GM18505 (cell line): ENCODE results near the gene MICU1.
"Not testable (repeated sequence)": the region's sequence is repeated elsewhere in the genome, so short reads cannot be mapped to it uniquely, and the experiment has no call there.

Source experiments
- ATAC-seq: cut with Tn5 transposase; IDR thresholded peaks from one replicate; pipeline ENCODE4 v1.9.1; 2021; ENCODE audit not compliant: unreplicated experiment
- POLR2A ChIP-seq: IDR thresholded peaks from 4 replicates; pipeline ENCODE4 v1.6.1; 2011; ENCODE audit warnings: borderline replicate concordance; ENCODE audit not compliant: insufficient read depth, insufficient read length; ENCODE audit errors: extremely low read depth

The MICU1 gene

DNA sequence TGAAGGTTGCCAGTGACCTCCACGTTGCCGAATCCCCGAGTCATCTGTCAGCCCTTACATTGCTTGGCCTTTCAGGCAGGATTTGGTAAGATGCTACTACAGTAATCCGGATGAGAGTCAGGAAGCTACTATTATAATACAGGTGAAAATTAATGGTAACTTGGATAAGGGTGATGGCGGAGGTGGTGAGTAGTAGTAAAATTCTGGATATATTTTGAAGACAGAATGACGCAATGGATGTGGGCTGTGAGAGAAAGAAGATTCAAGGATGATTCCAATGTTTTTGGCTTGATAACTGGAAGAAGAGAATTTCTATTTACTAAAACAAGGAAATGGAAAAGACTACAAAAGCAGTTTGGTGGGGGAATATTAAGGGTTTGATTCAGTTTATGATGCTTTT lies 269.8 kb downstream of the MICU1 start:
- TF ChIP-seq POLR2A: no peak
- no peak for ATAC-seq

DNA sequence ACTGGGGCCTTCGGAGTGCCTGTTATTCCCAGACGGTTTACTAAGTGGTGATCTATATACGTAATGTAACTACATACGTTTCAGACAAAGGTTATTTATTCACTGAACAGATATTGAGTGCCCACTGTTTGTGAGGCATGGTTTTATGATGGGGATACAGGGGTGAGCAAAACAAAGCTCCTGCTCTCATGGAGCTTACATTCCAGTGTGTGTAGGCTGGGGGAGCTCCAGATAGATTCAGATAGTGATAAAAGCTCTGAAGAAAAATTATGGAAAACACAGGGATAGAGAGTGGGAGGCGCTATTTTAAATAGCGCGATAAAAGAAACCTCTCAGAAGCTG lies 270.7 kb downstream of the MICU1 start:
- TF ChIP-seq POLR2A: no peak
- no peak for ATAC-seq

DNA sequence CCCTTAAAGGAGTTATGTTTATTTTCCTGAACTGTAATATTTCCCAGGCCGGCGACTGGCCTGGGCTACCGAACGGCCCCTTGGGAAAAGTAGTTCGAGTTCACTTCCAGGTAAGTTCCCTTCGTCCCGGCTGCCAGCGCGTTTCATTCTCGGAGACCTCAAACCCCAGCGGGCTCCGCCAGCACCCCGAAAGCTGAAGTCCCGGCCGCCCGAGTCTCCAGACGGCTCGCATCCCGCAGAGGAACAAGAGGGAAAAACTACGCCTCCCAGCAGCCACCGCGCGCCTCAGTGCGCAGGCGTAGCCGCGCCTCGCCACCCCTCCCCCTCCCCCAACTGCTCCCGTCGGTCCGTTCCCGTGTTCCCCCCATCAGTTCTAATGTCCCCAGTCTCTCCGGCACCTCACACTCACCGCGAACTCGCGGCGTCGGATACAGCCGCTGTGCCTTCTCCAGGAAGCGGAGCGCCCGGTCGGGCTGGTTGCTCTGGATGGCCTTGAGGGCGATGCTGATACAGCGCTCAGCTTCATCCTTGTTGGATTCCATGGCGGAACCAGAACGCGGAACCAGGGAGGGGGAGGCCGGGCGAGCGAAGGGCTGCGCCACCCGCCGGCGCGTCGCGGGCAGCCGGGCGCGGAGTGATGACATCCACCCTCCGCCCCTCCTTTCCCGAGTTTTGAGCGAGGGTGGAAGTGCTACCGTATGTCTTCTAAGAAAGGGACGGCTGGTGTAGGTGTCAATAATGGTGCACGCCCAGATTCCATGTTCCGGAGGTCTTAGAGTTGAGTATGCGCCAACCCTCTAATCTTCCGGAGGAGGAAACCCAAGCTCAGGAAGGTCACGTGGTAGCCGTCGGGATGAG lies 271.3 kb downstream of the MICU1 start, which contains the start of gene DNAJB12:
Gene DNAJB12 (minus strand): TSS at position 564 of the 858 bp plus-strand sequence. CDS start 22 bp downstream, at position 542.
- peak; percentile 67 for ATAC-seq
- TF ChIP-seq POLR2A: peak; percentile 94

DNA sequence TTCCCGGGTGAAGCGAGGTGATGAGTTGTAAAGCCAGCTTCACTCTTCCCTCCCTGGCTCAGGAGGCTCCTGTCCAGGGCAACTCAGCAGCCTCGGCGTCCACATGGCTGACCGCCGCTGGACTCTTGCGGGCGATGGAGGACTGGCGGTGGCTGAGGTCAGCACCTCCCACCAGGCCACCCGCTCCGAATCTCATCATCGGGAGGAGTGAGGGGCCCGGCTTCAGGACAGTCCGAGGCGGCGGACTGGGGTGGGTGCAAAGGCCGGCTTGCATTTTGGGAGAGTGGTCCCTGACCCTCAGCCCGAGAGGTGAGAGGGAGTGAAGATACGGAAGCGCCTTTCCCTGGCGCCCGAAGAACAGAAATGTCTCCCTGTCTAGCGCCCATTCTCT lies 271.9 kb downstream of the MICU1 start:
- peak; percentile 19 for ATAC-seq
- no peak for TF ChIP-seq POLR2A

DNA sequence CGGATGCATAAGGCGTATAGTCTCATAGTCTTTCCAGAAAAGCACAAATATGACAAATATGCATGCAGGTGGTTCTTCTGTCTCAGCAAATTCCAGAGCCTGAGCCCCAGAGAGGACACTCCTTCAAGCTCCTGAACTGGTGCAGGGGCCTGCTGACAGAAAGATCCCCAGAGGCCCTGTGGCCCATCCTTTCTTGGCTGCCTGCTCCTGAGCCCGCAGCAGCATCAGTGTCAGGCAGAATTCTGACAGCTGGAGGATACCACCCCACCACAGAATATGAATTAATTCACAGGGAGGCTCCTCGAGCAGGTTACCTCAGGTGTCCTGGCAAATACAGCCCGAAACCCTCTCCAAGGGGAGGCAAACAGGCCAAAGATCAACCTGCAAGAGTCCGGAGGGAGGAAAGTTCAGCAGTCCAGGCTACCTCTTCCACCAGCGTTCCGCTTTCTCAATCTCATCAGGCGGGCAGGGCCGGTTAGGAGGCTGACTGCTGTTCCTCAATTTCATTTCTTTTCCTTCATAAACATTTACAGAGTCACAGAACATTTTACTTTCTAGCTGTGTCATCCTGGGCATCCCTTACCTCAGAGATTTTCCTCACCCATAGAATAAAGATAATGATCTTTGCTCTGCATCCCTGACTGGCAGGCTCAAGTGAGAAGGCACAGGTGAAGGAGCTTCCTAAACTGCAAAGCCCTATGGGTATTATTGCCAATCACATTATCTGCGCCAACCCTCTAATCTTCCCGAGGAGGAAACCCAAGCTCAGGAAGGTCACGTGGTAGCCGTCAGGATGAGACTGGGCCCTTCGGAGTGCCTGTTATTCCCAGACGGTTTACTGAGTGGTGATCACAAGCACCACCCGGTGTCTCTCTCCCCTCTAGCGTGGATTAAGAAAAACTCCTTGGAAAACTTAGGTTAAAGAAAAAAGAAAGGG lies 272.6 kb downstream of the MICU1 start:
- no peak for TF ChIP-seq POLR2A
- ATAC-seq: no peak

DNA sequence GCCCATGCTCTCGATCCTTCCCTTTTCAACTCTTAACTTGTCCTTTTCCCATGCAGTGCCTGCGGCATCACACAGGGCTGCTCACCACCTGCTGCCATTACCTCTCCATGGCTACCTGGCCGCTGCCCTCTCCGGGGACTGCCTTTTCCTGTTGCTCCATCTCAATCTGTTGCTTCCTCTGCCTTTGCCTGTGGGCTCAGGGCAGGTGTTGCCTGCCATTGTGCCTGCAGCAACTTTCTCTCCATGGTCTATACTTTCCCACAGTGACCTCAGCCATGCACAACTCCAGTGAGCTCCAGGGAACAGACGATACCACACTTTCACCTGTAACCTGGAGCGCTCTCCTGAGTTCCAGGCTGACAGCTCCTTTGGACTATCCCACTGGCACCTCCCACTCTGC lies 274.4 kb downstream of the MICU1 start:
- TF ChIP-seq POLR2A: no peak
- ATAC-seq: no peak

DNA sequence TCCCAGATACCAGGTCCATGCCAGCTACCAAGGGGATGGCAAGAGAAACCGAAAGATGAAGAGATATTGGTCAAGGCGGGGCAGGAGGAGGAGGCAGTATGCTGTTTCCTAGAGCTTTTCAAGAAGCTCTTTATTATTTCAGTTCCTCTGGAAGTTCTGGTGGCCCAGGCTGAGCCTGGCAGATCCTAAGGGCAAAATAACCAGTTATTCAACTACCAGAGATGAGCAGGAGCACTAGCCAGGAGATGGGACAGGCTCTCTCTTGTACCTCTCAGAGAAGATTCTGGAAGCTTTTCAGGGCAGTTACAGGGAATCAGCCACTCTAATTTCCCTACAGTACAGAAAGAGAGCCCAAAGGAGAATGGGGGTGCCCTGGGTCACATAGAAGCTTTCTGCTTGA lies 276.4 kb downstream of the MICU1 start:
- no peak for ATAC-seq
- no peak for TF ChIP-seq POLR2A

DNA sequence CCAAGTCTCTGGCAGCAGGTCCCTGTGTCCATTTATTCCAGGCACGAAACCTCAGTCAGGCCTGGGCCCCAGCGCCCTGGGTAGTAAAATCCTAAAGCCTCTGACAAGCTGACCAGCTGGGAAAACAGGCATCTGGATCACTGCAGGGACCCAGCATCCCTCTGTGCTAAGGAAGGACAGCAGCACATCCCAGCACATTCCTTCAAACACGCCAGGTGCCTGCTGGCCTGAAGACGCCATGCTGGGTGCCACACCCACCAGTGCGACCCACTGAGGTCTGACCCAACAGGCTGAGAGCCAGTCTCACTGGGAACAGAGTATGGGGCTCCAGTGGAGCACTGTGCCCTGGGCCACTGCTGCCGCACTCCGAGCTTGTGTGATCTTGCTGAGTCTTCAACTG lies 277.6 kb downstream of the MICU1 start:
- TF ChIP-seq POLR2A: no peak
- no peak for ATAC-seq

DNA sequence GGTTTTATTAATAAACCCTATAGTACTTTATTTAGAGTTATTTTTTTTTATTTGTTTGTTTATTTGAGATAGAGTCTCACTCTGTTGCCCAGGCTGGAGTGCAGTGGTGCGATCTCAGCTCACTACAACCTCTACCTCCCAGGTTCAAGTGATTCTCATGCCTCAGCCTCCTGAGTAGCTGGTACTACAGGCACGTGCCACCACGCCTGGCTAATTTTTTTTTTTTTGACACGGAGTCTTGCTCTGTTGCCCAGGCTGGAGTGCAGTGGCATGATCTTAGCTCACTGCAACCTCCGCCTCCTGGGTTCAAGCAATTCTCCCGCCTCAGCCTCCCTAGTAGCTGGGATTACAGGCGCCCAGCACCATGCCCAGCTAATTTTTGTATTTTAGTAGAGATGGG lies 279.8 kb downstream of the MICU1 start:
- not testable (repeated sequence) for ATAC-seq

DNA sequence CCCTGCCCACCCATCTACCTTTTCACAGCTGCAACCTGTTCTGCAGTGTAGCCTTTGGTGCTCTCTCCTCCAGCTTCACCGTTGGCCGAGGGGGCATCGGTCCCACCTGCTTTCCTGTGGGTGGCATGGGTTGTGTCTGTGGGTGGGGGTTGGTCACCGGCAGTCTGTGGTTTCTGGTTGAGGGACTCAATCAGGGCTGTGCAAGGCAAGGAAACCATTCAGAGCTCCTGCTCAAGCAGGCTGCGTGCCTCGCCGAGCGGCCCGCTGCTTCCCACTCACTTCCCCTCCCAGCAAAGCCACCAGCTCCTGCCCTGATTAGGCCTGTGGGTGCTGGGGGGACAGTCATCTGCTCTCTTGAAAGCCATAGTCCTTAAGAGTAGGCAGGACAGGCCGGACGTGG lies 280.9 kb downstream of the MICU1 start:
- no peak for TF ChIP-seq POLR2A
- peak; percentile 43 for ATAC-seq

DNA sequence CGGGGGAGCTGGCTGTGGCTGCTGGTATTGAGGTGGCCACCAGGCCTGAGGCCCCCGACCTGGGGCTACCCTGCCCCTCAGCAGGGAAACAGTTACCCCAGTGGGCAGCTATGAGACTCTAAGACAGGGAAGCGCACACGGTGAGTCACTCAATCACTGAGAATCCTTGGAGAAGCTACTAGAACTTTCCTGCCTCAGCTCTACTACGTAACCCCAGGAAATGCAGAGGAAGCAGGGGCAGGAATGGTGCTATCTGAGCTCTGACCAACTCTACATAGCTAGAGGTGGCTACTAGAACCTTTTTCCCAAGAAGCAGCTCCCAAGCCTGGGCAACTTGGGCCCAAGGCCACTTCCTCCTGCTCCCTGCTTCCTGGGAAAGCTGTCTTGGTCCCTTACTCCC lies 283.0 kb downstream of the MICU1 start:
- ATAC-seq: no peak
- TF ChIP-seq POLR2A: no peak

DNA sequence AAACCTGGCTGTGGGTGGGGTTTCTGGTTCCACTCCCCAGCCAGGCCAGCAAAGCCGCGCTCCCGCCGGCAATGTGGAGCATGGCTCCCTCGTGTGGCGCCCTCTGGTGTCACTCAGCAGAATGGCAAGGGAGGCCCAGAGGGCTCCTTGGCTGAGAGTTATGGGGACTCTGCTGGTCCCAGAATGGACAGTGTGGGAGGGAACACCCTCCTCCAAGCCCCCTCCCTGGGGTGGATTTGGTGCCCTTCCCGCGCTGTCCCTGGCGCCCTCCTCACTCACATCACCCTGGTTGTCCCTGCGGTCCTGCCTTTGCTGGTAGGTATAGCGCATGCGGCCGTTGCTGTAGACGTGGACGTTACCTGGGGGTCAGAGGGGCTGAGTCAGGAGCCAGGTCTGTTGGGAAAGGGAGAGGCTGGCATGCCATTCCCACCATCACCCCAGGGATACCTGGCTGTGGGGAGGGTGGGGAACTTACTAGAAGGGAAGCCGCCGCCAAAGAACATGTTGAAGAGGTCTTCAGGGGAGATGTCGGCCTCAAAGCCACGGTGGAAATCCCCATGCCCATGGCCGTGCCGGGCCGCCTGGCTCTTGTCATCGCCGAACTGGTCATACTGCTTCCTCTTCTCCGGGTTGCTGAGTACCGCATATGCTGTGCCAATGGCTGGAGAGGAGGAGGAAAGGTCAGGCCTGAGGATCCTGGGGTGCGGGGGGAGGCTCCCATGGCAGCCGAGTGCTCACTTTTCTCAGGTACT lies 285.2 kb downstream of the MICU1 start:
- no peak for TF ChIP-seq POLR2A
- ATAC-seq: no peak

DNA sequence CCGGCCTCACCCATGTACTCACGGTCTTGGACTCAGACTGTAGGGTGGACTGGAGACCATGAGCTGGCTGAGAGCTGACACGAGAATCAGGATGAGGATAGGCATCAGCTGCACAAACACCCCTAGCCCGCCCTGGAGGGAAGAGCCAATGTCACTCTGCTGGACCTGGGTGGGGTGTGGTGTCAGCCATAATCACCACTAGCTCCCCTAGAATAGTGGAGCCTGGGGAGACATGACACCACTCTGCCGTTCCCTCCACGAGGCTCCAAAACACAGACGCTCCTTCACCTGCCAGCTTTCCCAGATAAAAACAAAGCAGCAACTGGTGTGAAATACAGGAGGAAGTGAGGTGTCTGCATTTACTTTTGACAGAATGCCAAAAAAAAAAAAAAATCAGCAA lies 287.7 kb downstream of the MICU1 start:
- ATAC-seq: no peak
- no peak for TF ChIP-seq POLR2A
